Ovary (tissue), 3 donors: ENCODE measurements around the gene DDX51.

Experiments used
- CTCF ChIP-seq, 3 donors: fragments of 450-650 bp in 2 of 3; fragments of 200-600 bp in 1 of 3; IDR thresholded peaks; one replicate each; pipeline versions ENCODE4 v1.5.1 to v1.8.0; 2016 to 2022; ENCODE audit warnings: antibody characterized with exemption in 3 of 3, mild to moderate bottlenecking in 1 of 3
- EP300 ChIP-seq: sonication (generic); formaldehyde crosslinking; IDR thresholded peaks from one replicate; pipeline ENCODE4 v1.6.1; 2017; ENCODE audit warnings: antibody characterized with exemption
- POLR2A ChIP-seq: fragments of 450-650 bp; IDR thresholded peaks from one replicate; pipeline ENCODE4 v1.6.1; 2017; ENCODE audit warnings: antibody characterized with exemption, mild to moderate bottlenecking, moderate library complexity
- donor health status: DM: no; HTN: no; CAD: no.

GRCh38 chr12:132166801-132167591, 22.9 kb upstream of the DDX51 start:
- TF ChIP-seq CTCF (IDR thresholded peaks at IDR 0.05) (no peak), POLR2A (no peak), EP300 (no peak)
